Pancreas (tissue), 10 donors: ENCODE measurements around the gene ZSCAN2. TPM values are rescaled to one million over a fixed set of nuclear protein-coding genes. Genes with fewer than 3 reads are reported as not detected.
A peak's percentile ranks its signal among the peaks of the same experiment; 100 is the strongest.
"Not testable (repeated sequence)": the region's sequence is repeated elsewhere in the genome, so short reads cannot be mapped to it uniquely, and the experiment has no call there.

ENCODE experiments used
- ATAC-seq, 4 donors: fragments of 200-7000 bp; cut with Tn5 transposase; one replicate each; pipeline versions ENCODE4 v1.8.0 to v1.9.1; 2020; ENCODE audit warnings: mild to moderate bottlenecking in 4 of 4, moderate library complexity in 4 of 4
- DNase-seq, 6 donors: peaks; one replicate each; pipeline ENCODE4 v3.0.0-alpha.2; 2020
- FAIRE-seq: peaks from 2 replicates; lab custom pipeline; 2012; peaks lifted over from hg19 to GRCh38; lab: Jason Lieb, UNC
- H3K27ac ChIP-seq, 4 donors: fragments of 200-600 bp; sonication (generic); 1 replicate in 3 of 4; 2 replicates in 1 of 4; pipeline versions ENCODE4 v1.5.0 to v1.8.0; 2020
- H3K27me3 ChIP-seq, 4 donors: fragments of 200-600 bp; one replicate each; pipeline ENCODE4 v1.8.0; 2021
- H3K36me3 ChIP-seq, 3 donors: fragments of 200-600 bp; sonication (generic) in 1 of 3; one replicate each; pipeline versions ENCODE4 v1.5.0 to v1.8.0; 2020 to 2021
- H3K4me1 ChIP-seq, 3 donors: fragments of 200-600 bp; one replicate each; pipeline ENCODE4 v1.8.0; 2021
- H3K4me3 ChIP-seq, 4 donors: fragments of 200-600 bp; sonication (generic) in 2 of 4; one replicate each; pipeline versions ENCODE4 v1.5.0 to v1.8.0; 2020 to 2021
- H3K9me3 ChIP-seq, 4 donors: fragments of 200-600 bp; one replicate each; pipeline ENCODE4 v1.8.0; 2021
- CTCF ChIP-seq, 4 donors: fragments of 200-600 bp; sonication (generic) in 3 of 4; IDR thresholded peaks; one replicate each; pipeline versions ENCODE4 v1.5.0 to v1.8.0; 2021; ENCODE audit warnings: antibody characterized with exemption in 4 of 4
- WGBS, 2 donors: extraction: QIAGEN DNeasy Blood & Tissue Kit; methylation state at CpG; one replicate each; pipeline ENCODE4 v1.1.7; 2013; 5-methylcytosine and 5-hydroxymethylcytosine counted together
- intact Hi-C, 3 donors: fragments of 100-400 bp; cut with DNase I; formaldehyde crosslinking; loops; one replicate each; pipeline versions ENCODE4 v1.11.1 to v1.14.2; 2022
- polyA plus RNA-seq, 2 donors: library from polyadenylated mRNA; stranded (reverse); fragments of 200-250 nt; gene quantifications; one replicate each; pipeline ENCODE4 v1.2.3, GENCODE V29; 2013
- total RNA-seq, 6 donors: library from RNA; stranded (reverse); fragmentation: NEBNext Ultra II Directional in 4 of 6; extraction: Animal tissue kit (Norgen Biotek cat#: 25700) in 4 of 6; gene quantifications; one replicate each; pipeline versions ENCODE4 v1.2.1 to v1.2.4, GENCODE V29; 2021 to 2023
- donor health status: healthy with polysubstance abuse.
- donor health status: DM: no; HTN: no; CAD: no; lungs with moderate emphysema.
- donor health status: DM: no; HTN: no; CAD: no.
- donor health status: control.
- donor health status: control.
- donor health status: Bipolar disorder and iron deficiency.
- donor health status: DM: yes; HTN: yes; CAD: no.
- donor health status: DM: no; HTN: no; CAD: no.
- donor health status: DM: no; HTN: no; CAD: no.
- donor health status: DM: yes; HTN: yes; CAD: no.

The ZSCAN2 gene
- total RNA-seq = 10 to 100 TPM; 11.3 to 15.4 (median 13.5) TPM
- 1 to 10 TPM; 5.5 to 6.6 TPM for polyA plus RNA-seq

DNA sequence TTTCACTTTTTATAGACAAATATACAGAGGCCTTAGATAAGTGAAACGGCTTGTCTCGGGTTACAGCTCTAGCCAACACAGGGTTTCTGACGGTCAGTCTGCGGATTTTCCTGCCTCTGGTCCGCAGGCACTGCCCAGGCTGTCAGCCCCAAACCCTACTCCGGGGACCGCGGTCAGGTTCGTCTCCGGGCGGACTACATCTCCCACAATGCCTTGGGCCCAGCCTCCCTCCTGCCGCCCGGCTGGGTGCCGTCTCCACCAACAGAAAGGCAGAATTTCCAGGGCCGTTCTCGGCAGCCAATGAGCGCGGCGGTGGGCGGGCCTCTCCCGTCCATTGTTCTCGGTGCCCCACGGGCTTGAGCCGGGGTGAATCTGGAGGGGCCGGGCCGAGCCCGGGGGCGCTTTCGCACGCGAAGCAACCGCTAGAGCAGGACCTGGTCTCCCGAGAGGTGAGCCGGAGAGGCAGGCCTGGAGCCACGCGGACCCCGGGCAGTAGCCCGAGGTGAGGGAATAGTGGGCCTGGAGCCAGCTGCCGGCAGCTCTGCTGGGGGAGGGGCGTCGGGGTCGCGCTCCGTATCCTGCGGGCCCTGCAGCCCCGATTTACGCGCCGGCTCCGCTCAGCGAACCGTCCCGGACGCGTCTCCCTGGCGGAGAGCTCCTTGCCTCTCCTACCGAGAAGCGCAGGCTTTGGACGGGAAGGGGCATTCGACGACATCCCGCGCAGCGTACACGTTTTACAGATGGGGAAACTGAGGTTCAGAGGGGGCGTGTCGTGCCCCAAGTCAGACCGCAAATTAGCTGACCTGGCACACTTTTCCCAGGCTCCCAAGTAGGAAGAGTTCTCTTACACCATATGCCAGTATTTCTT, at the start of gene ZSCAN2:
Gene ZSCAN2 (plus strand): TSS at position 323 of the 868 bp plus-strand sequence. CDS start 2,919 bp downstream, outside the sequence.
- Histone ChIP-seq H3K36me3 (peaks cover 0 to 7% (median 0%) of the 10 kb centered on the region in 3 donors), H3K27me3 (no peaks in the 10 kb centered on the region), H3K9me3 (no peaks in the 10 kb centered on the region), H3K4me3 (peak within 1 kb of the TSS; percentile 88 to 99 (median 96)), H3K27ac (peak within 1 kb of the TSS; percentile 75 to 87 (median 81)), H3K4me1 (peaks cover 5 to 11% (median 11%) of the 10 kb centered on the region in 3 donors)
- WGBS, 2 donors = 0 to 1% methylated on average over 59 to 68 of the region's 68 CpGs
- ATAC-seq (peak; percentile 94 to 97 (median 96)), FAIRE-seq (no peak), DNase-seq (peak; percentile 94 to 97 (median 95))
- TF ChIP-seq CTCF (IDR thresholded peaks at IDR 0.05) = no peak
- intact Hi-C loops = no loop called here

DNA sequence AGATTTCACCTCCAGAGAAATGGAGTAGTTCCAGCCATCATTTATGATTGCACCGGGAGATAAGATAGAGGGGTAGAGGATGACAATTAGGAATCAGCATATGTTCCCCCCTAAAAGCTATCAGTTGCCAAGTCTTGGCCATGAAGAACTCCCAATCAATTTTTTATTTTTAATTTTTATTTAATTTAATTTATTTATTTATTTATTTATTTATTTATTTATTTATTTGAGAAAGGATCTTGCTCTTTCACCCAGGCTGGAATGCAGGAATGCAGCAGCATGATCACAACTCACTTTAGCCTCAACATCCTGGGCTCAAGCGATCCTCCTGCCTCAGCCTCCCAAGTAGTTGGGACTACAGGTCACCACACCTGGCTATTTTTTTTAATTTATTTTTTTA, 49.2 kb upstream of the ZSCAN2 start:
- intact Hi-C loops, H3K27me3 ChIP-seq, H3K36me3 ChIP-seq, ATAC-seq, DNase-seq, H3K9me3 ChIP-seq, H3K27ac ChIP-seq, H3K4me3 ChIP-seq, FAIRE-seq: not testable (repeated sequence)
- WGBS, 2 donors = 94 to 97% methylated on average over 2 of the region's 2 CpGs
- peaks cover 4 to 10% (median 8%) of the 10 kb centered on the region in 3 donors for H3K4me1 ChIP-seq

GRCh38 chr15:84552896-84553295, 47.9 kb upstream of the ZSCAN2 start:
- H3K4me3 ChIP-seq = no peak overlapping the region
- ATAC-seq (no peak), DNase-seq (no peak), FAIRE-seq (no peak)
- intact Hi-C loops = no loop called here
- no peak overlapping the region for H3K27ac ChIP-seq
- 98 to 100% methylated on average over 1 of the region's 1 CpG for WGBS, 2 donors
- no peak for TF ChIP-seq CTCF (IDR thresholded peaks at IDR 0.05)
- no peaks in the 10 kb centered on the region for H3K9me3 ChIP-seq
- no peaks in the 10 kb centered on the region for H3K27me3 ChIP-seq
- H3K36me3 ChIP-seq = no peaks in the 10 kb centered on the region
- H3K4me1 ChIP-seq = peaks cover 4 to 10% (median 8%) of the 10 kb centered on the region in 3 donors

- H3K9me3 ChIP-seq, H3K4me3 ChIP-seq, intact Hi-C loops, DNase-seq, H3K27me3 ChIP-seq, H3K36me3 ChIP-seq, FAIRE-seq, H3K27ac ChIP-seq, ATAC-seq: not testable (repeated sequence)
- 89 to 100% methylated on average over 1 to 3 of the region's 3 CpGs for whole genome bisulfite sequencing, 2 donors
- H3K4me1 ChIP-seq = peaks cover 4 to 10% (median 8%) of the 10 kb centered on the region in 3 donors
These were observed 44.1 kb upstream of the ZSCAN2 start for GRCh38 chr15:84556690-84557089.

- H3K4me3 ChIP-seq, H3K27me3 ChIP-seq, FAIRE-seq, H3K9me3 ChIP-seq, ATAC-seq, DNase-seq, H3K4me1 ChIP-seq, intact Hi-C loops, H3K36me3 ChIP-seq, H3K27ac ChIP-seq: not testable (repeated sequence)
- WGBS, 2 donors = 48 to 79% methylated on average over 6 of the region's 6 CpGs
These were observed 32.8 kb upstream of the ZSCAN2 start for GRCh38 chr15:84568021-84568420.

DNA sequence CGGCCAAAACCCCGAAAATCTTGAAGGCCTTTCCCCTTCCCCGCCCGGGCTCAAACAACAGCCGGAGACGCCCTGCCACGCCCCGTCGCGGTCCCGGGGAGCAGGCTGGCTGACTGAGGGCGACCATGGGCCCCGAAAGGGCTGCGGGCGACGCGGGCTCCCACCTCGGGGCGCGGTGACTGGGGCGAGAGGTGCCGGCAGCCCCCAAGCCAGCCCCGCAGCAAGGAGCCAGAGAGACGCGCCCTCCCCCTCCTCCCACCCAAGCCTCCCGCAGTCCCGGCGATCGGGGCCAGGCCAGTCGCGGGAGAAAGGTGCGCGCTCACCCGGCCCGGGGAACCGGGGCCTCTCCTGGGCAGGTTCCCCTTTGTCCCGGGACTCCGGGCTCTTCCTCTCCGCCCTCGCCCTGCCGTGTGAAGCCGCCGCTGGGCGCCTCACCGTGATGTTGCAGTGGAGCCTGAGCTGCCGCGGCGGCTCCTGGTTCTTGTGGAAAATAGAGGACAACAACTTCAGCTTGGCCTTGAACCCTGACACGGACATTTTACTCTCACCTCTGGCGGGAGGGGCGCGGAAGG, 30.6 kb upstream of the ZSCAN2 start:
- 1% methylated on average over 48 to 52 of the region's 52 CpGs for WGBS, 2 donors
- H3K27ac ChIP-seq = peak overlapping the region; percentile 80 to 97 (median 90)
- peak; percentile 67 to 83 (median 77) for ATAC-seq
- H3K4me3 ChIP-seq = peak overlapping the region; percentile 53 to 74 (median 71)
- no peak for TF ChIP-seq CTCF (IDR thresholded peaks at IDR 0.05)
- H3K4me1 ChIP-seq = peaks cover 0 to 7% (median 4%) of the 10 kb centered on the region in 3 donors
- H3K36me3 ChIP-seq = no peaks in the 10 kb centered on the region
- peak; percentile 44 to 84 (median 62) for DNase-seq
- no peak for FAIRE-seq
- no peaks in the 10 kb centered on the region for H3K9me3 ChIP-seq
- intact Hi-C loops = loop anchor here in 1 of 3 donors (10.0 kb wide), 1 partner anchor 365 kb away; no protein-coding TSS in a partner anchor
- no peaks in the 10 kb centered on the region for H3K27me3 ChIP-seq
